HG02938 (cell line): Measurements from ENCODE around the gene CDH23.

Source experiments
- ATAC-seq: cut with Tn5 transposase; IDR thresholded peaks from one replicate; pipeline ENCODE4 v1.9.1; 2021; ENCODE audit warnings: mild to moderate bottlenecking, moderate library complexity; ENCODE audit not compliant: unreplicated experiment

CDH23 gene

DNA sequence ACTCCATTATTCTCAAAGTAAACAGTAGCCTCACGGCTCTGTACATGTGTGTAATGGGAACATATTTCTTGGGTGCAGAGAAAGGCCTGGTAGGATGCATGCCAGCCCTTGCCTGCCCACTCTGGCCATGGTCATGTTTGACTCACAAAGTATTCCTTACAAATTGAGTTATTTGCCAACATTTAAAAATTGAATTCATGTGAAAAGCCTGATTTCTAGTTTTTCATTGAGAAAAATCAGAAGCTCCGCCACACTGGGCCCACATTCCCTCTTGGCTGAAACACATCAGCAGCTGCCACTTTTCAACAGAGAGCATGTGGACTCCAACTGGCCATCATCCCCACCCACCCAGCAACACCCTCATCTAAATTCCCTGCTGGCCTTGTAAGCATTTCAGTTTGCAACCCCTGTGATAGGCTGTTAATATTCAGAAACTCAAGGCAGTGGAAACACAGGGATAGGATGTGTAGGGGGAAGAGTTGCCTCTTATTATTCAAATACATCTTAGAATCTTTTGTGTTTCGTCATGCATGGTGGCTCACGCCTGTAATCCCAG, 40.9 kb downstream of the CDH23 start:
- no peak for ATAC-seq

DNA sequence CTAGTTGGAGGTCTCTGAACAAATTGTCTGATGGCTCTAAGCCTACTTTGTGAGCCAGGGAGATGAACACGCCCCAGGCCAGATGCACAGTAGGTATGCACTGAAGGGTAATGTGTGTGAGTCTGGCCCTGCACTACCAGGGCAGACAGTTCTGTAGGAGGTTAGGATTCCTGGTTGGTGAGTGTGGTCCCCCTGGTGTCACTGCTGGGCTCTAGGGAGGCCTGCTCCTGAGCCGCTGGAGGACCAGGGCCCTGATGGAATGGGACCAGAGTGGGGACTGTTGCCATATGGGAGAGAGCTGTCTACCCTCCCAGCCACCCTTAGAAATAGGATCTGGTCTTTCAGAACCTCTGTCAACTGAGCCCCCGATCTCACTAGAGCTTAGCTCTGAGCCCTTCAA, 42.0 kb downstream of the CDH23 start:
- ATAC-seq = no peak

DNA sequence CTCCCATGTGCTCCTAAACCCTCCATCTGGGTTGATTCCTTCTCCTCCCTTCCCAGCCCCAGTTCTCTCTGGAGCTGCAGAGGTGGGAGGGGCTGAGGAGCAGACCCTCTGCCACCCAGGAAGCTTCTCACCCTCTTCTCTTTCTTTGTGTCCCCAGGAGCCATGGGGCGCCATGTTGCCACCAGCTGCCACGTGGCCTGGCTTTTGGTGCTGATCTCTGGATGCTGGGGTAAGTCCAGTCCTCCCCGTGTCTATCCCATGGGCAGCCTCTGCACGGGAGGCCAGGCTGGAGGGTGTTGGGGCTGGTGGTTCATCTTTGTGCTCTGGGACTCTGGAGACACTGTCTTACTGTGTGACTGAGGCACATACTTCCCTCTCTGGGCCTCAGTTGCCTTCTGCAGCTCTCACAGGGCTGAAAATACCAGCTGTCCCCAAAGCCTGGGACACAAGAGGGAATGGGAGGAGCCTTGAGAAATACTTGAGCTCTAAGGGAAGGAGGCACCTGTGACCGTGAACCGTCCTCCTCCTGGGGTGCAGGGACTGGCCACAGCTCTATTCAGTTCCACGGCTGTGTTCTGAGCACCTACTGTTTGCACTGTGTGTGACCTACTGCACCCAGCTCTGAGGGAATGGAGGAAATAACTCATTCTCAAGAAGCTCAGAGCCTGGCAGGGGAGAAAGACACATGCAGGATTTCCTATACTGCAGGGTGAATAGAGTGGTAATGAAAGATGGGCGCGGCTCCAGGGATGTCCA, 43.1 kb downstream of the CDH23 start:
- ATAC-seq = no peak

DNA sequence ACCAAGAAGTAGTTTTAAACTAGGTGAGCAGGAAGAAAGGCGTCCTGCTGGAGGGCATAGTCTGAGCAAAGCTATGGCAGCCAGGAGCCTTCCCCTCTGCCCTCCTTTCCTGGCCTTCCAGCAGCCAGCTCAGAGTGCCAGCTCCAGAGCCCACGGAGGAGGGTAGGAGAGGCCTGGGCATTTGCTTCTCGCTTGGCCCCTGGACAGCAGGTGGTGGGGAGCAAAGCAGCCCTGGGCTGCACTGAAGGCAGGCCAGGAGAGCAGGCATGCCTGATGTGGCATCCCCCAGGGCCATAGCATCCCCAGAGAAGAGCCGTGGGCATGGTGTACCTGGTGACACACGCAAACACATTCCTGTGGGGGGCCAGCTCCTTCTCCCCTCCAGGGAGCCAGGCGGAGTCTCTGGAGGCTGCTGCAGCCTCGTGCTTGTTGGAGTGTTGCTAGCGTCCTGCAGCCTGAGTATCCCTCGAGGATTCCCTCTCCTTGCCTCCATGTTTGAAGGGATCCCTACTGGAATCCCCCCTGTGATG, 43.9 kb downstream of the CDH23 start:
- no peak for ATAC-seq

DNA sequence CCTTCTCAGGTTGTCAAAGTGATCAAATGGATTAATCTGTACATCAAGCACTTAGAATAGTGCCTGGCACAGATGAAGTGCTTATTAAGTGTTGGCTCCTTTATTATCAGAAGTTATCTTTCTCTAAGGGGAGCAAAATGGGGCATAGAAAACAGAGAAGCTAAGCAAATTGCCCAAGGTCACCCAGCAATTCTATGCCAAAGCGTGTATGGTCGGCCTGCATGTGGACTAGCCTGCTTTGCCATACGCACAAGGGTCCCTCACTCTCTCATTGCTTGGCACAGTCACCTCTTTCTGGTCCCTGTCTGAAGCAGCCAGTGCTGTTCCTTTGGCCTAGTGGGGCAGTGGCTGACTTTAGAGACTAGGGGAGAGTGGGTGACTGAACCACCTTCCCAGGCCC, 45.3 kb downstream of the CDH23 start:
- ATAC-seq = no peak

DNA sequence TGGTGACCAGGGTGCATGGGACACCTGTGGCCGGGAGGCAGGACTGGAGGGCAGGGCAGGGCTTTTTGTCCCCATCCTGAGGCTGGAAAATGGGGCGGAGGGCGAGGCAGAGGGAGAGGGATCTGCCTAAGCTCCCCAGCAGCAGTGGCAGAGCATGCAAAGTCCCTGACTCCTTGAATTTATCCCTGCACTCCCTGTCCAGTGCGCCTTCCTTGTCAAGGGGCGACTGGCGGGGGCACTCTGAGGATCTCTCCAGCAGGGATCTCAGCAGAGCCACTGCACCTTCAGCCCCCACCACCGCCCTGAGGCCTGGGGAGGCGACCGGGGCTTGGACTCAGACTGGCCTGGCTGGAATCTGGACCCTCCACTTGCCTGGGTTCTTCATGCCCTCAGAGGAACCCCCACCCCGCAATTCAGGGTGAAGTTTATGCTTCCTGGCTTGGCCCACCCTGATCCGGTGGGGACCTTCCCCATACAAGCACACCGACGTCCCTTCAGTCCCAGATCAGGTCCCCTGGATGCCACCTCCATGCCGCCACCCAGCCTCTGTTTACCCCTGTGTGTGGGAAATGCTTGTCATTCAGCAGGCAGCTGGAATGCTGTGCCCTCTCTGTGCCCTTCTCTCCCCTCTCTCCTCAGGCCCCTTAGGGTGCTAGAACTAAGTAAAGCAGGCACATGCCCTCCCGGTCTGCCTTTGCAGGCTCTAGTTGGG, 46.3 kb downstream of the CDH23 start:
- no peak for ATAC-seq

DNA sequence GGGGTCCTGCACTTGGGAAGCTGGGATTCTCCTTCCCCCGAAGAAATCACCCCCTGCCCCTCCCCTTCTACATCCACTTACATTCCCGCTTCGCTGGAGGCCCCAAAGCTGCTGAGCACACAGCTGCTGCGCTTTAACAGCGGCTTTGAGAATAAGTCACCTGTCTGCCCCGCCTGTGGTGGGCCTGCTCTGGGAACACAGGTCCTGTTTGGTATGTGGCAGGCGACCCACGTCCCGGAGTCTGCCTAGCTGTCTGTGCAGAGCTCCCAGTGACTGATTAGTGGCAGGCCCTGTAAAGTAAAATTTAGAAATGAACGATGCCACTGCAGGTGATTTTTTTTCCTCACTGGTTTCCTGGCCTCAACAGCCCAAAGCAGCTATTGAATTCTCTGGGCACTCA, 47.0 kb downstream of the CDH23 start:
- ATAC-seq = no peak

DNA sequence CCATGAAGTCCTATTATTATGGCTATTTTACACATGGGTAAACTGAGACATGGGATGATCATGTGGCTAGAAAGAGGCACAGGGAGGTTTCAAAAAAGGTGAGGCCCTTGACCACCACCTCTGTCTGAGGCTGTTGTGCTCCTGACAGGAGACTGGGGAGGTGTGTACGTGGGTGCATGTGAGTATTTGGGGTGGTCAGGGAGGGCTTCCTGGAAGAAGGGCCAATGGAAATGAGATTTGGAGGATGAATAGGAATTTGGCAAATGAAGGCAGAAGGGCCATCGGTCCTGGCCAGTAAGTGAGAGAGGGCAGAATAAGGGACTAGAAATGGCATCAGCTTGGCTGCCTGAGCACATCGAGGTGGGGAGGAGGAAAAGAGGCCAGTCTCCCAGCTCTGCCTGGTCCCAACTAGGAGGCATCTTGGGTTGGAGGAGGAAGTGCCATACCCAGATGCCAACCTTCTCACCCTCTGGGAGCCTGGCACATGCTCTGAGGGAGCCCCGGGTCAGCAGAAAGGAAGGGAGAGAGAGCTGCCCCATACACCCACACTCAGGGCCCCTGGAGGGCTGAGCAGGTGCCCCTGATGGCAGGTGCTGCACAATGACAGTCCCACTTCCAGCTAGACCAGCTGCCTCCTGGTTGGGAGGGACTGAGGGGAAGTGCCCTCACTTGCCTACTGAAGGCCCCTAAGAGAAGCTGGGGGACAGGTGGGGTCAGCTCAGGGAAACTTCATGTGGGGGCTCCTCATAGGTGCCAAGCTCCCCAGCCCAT, 47.7 kb downstream of the CDH23 start:
- no peak for ATAC-seq

DNA sequence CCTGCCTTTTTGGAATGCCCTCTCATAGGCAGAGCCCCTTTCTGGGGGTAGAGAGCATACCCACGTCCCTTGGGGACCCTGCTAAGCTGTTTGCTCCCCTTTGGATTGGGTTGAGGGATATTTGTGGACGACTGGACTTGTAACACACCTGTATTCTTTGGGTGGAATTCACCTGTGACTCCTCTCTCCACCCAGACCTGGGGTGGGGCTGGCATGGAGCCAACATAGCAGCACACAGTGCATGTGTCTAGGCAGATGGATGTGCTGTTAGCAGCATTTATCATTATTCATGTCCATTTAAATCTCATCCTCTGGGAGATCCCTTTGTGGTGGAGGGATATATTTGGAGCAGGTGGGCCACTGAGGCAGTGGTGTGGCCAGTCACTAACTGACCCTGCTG, 51.0 kb downstream of the CDH23 start:
- no peak for ATAC-seq

DNA sequence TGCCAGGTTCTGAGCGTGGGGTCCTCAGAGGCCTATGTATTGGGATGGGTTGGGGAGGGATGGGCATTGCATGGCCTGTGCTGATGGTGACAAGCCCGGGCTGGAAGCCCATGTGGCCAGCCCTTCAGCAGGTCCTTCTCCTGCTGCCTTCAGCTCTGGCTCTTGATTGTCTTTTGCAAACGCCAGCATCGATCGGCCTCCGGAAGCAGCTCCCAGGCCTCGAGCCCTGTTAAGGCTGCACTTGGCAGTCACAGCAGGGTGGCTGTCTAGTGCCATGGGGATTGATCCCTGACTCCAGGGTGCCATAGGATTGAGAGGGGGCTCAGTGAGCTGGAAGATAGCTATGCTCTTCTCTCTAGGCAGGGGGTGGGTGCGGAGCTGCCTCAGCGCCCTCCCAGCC, 51.4 kb downstream of the CDH23 start:
- no peak for ATAC-seq

DNA sequence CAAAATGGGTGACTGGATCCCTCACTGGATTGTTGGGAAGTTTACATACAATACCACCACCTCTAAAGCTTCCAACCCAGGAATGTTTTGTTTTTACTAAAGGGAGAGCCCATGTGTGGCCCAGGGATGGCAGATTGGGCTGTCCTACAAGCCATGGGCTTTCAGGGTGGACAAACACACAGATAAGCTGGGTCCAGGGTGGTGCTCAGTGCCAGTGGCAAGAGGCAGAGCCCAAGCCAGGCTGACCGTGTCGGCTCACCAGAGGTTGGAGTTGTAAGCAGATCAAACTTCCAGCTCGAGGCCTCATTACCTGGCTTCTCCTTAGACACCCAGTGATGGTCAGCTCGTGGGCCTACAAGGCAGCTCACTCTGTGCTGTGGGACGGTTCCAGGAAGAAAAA, 52.3 kb downstream of the CDH23 start:
- ATAC-seq = no peak

DNA sequence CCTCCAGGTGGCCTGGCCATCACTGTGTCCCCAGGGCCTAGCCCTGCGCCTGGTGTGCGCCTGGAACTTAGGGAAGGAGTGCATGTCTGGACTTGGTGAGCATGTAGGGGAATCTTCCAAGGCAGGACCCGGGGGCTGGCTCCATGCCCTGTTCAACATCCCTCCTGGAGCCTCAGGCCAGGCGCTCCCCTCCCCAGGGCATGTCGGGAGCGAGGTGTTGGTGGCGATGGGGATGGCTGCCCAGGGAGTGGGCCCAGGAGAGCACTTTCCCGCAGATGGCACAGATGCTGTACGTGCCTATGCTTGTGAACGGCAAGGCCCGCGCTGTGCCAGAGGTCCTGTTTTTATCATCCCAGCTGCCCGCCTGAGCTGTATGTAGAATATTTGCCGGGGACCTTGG, 55.0 kb downstream of the CDH23 start:
- ATAC-seq = no peak

DNA sequence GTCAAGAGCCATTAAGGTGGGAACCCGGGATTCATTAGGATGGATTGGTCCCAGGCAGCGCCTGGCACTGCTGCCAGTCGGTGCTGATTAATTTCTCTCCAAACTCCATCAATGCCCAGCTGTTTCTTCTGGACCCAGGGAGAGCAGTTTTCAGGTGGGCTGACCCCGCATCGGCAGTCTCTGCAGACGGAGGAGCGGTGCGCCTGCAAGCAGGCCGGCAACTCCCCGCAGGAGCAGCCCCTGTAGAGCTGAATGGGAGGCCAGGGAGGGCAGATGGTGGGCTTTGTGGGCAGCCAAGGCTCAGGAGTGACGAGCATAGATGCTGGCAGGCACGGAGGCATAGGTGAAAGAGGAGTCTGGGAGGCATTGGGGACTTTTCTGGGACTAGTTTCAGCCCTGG, 56.5 kb downstream of the CDH23 start:
- no peak for ATAC-seq

DNA sequence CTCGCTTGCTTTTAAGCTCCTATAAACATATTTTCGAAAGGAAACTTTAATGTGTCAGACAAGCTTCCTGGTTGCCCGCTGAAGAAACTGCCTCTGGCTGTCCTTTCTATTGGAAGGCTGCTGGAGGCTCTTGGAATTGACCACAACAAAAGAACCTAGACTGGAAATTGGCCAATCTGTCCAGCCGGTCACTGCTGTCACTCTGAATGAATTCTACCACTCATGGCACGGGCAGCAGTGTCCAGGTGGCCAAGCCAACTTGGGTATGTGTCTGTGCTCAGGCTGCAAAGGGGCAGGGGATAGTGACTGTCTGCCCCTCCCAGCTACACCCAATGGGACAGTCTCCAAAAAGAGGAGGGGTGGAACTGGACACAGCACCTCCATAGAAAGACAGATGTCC, 57.6 kb downstream of the CDH23 start:
- ATAC-seq = no peak

DNA sequence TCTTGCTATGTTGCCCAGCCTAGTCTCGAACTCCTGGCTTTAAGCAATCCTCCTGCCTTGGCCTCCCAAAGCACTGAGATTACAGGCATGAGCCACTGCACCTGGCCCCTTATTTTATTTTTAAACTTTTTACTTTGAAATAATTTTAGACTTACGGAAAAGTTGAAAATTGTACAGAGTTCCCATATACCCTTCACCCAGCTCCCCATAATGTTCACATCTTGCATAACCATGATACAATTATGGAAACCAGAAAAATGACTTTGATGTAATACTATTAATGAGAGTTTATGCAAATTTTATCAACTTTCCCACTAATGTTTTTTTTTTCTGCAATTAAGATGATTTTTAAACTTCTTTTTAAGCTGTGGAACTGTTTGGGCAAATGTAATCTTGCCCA, 58.3 kb downstream of the CDH23 start:
- ATAC-seq = no peak

DNA sequence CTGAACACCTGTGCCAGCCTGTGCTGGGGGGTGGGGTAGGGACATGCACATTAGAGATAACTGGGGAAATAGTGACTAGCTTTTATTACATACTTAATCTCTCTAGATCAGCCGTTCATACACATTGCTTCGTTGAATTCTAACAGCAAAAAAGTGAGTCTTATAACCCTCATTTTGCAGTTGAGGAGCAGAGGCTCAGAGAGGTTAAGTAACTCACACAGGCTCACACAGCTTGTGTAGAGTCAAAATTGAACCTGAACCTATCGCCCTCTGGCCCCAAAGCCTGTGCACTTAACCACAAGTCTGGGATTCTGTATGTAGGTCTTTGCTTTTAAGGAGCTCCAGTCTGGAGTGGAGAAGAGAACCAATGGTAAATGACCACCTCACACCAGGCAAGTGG, 59.9 kb downstream of the CDH23 start:
- no peak for ATAC-seq

DNA sequence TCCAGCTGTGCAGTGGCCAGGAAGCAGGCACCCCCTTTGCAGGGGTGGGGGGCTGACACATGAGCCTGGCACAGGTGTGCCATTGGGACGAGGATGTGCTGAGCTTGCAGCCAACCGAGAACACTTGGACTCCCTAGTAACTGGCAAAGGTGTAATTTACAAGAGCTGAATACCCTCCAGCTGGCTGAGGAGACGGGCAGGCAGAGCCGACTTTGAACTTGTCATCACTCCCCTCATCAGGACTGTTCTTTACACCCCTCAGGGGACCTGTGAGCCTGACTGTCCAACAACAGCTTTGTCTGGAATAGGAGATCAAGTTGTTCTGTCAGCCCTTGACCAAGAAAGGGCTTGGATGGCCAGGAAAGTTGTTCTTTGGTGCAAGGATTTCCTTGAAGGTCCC, 61.2 kb downstream of the CDH23 start:
- no peak for ATAC-seq

DNA sequence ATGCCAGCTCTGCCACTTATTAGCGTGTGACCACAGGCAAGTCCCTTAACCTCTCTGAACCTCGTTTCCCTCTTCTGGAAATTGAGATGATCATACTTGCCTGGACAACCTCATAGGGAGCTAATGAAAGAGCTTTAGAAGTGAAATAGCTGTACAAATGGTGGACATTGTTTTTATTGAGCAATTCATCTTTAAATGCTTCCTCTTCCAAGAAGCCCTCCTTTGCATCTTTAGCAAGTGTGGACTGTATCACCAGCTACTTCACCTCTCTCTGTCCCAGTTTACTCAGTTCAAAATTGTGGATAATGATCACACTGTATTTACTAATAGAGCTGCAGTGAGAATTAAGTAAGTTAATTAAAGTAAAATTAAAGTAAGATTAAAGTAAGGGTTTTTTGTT, 61.7 kb downstream of the CDH23 start:
- no peak for ATAC-seq

DNA sequence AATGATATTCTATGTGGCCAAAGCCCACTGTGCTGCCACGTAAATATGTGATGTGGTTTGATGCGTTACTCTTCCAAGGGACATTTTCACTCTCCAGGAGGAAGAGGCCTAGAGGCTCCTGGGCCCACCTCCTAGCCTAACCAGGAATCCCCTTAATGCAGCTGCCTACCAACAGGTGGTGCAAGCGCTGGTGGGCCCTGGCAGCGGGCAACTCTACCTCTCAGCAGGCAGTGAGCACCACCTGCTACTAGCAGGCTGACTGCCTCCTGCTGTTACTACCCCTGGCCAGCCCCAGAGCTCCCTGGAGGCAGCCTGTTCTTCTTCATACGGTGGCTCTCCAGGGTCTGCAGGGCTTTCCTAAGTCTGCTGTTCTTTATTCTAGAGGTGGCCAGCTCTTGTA, 62.8 kb downstream of the CDH23 start:
- ATAC-seq = no peak

DNA sequence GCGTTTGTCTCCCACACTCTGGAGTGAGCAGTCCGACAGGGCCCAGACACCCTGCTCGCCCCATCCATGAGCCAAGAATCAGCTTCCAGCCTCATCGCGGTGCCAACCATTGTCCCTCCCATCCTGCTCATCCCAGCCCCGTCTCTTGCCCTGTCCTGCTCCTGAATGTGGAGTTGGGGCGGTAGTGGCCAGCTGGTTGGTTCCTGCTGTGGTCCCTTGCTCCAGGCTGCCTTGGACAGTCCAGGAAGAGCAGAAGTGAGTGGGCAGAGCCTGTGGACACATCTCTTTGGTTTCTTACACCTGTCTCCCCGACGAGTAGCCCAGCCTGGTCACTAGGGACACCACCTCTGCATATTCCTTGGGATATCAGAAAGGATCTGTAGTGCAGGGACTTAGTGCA, 63.9 kb downstream of the CDH23 start:
- ATAC-seq = no peak

DNA sequence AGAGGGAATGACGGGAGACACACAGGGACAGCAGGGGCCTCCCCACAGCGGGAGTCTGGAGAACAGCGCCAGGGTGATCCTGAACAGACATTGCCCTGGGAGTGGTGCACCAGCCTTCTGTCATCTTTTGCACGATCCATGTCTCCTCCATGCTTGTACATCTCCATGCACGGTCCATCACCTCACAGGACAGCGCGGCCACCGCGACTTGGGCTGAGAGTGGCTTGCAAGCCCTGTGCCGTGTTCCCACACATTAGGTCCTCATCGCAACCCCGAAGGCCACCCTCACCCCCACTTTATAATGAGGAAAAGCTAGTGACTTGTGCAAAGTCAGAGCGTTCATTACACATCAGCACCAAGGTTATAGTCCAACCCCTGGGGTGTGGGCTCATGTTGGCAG, 64.7 kb downstream of the CDH23 start:
- no peak for ATAC-seq
